ENCODE measurements around the gene ATP11C. TPM values are rescaled to one million over a fixed set of nuclear protein-coding genes. Genes with fewer than 3 reads are reported as not detected.

The ATP11C gene
- polyA plus RNA-seq, 3 donors, result 1.6 to 6.7 (median 2.5) TPM

DNA sequence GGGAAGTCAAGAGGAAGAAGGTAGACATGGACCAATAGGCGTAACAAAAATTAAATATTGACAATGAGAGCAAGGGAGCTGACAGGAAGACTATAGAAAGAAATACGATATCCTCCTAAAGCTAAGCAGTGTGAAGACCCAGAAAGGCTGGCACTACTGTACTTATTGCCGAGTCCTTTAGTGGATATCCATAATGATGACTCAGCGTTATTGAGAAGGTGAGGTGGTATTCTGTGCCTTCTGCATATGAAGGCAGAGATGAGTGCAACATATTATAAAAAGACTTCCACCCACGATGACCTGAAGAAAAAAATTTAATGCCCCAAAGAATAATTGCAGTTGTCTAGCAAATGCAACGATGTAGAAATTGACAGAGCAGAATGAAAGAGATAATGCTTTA lies 211.9 kb downstream of the ATP11C start:
- H3K9ac ChIP-seq (ENCODE audit: insufficient read depth, low read length, poor library complexity, severe bottlenecking), result no peak overlapping the region
- H4K20me1 ChIP-seq (ENCODE audit: insufficient read depth, low read length), result no peaks in the 10 kb centered on the region
- TF ChIP-seq, protein P1, sequence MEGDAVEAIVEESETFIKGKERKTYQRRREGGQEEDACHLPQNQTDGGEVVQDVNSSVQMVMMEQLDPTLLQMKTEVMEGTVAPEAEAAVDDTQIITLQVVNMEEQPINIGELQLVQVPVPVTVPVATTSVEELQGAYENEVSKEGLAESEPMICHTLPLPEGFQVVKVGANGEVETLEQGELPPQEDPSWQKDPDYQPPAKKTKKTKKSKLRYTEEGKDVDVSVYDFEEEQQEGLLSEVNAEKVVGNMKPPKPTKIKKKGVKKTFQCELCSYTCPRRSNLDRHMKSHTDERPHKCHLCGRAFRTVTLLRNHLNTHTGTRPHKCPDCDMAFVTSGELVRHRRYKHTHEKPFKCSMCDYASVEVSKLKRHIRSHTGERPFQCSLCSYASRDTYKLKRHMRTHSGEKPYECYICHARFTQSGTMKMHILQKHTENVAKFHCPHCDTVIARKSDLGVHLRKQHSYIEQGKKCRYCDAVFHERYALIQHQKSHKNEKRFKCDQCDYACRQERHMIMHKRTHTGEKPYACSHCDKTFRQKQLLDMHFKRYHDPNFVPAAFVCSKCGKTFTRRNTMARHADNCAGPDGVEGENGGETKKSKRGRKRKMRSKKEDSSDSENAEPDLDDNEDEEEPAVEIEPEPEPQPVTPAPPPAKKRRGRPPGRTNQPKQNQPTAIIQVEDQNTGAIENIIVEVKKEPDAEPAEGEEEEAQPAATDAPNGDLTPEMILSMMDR (IDR thresholded peaks at IDR 0.05), result no peak
- H3K27me3 ChIP-seq (ENCODE audit: control insufficient read depth in 2 of 2, insufficient read depth in 2 of 2, low read length in 2 of 2), result no peaks in the 10 kb centered on the region
- Mint-ChIP-seq H3K27ac (peak overlapping the region in 1 of 7 donors; percentile 11), H3K4me1 (peaks cover 4% of the 10 kb centered on the region), H3K36me3 (peaks cover 0 to 9% of the 10 kb centered on the region in 2 donors), H3K4me3 (no peak overlapping the region), H3K27me3 (ENCODE audit: low read depth in 3 of 3) (peaks cover 0 to 2% (median 0%) of the 10 kb centered on the region in 3 donors), H3K9me3 (peaks cover 0 to 2% (median 0%) of the 10 kb centered on the region in 7 donors)
- no peak overlapping the region for H2AFZ ChIP-seq (ENCODE audit: insufficient read depth, low read depth, low read length, poor library complexity, severe bottlenecking)
- H3K27ac ChIP-seq (ENCODE audit: low read depth in 1 of 2, low read length in 2 of 2), result no peak overlapping the region
- no peaks in the 10 kb centered on the region for H3K36me3 ChIP-seq (replicated peaks in 1 of 2; ENCODE audit: control insufficient read depth in 1 of 2, insufficient read depth in 2 of 2, low read length in 2 of 2)
- H3K9me3 ChIP-seq (replicated peaks in 1 of 2; ENCODE audit: control insufficient read depth in 1 of 2, insufficient read depth in 1 of 2, low read length in 2 of 2), result no peaks in the 10 kb centered on the region
- intact Hi-C loops (cut with micrococcal nuclease), result no loop called here
- no CpG with 5 or more reads among the region's 6 CpGs for WGBS (ENCODE audit: insufficient coverage)
- H3K79me2 ChIP-seq (ENCODE audit: insufficient read depth, low read length), result no peaks in the 10 kb centered on the region
- DNase-seq, result no peak
- H3K4me3 ChIP-seq (replicated peaks in 1 of 3; ENCODE audit: low read depth in 2 of 3, low read length in 3 of 3), result no peak overlapping the region
- H3K4me1 ChIP-seq (ENCODE audit: control insufficient read depth in 1 of 2, insufficient read depth in 2 of 2, low read length in 2 of 2), result no peaks in the 10 kb centered on the region
- H3K4me2 ChIP-seq (replicated peaks; ENCODE audit: extremely low read depth, low read length, poor library complexity, severe bottlenecking), result no peak overlapping the region

DNA sequence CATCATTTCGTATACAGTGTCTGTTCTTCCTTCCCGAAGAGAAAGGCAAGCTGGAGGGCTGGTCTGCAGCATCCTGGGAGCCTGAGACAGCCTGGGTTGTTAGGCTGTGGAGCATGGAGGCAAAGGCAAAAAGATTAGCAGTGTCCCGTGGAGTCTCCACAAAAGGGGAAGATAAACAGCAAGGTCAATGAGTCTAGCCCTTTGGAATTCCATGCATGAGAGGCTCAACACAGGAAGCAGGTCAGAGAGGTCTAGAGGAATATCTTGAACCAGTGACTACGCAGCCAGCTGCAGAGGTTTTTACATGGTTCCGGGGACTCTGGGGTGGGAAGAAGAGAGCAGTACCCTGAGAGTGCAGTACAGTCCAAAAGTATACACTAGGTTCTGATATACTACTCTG lies 212.7 kb downstream of the ATP11C start:
- H3K9ac ChIP-seq (ENCODE audit: insufficient read depth, low read length, poor library complexity, severe bottlenecking), result no peak overlapping the region
- H3K9me3 Mint-ChIP-seq, result peaks cover 0 to 2% (median 0%) of the 10 kb centered on the region in 7 donors
- no peak overlapping the region for H3K4me3 Mint-ChIP-seq
- H3K36me3 ChIP-seq (replicated peaks in 1 of 2; ENCODE audit: control insufficient read depth in 1 of 2, insufficient read depth in 2 of 2, low read length in 2 of 2), result no peaks in the 10 kb centered on the region
- H3K79me2 ChIP-seq (ENCODE audit: insufficient read depth, low read length), result no peaks in the 10 kb centered on the region
- no peak overlapping the region for H3K4me3 ChIP-seq (replicated peaks in 1 of 3; ENCODE audit: low read depth in 2 of 3, low read length in 3 of 3)
- H3K9me3 ChIP-seq (replicated peaks in 1 of 2; ENCODE audit: control insufficient read depth in 1 of 2, insufficient read depth in 1 of 2, low read length in 2 of 2), result no peaks in the 10 kb centered on the region
- no peak overlapping the region for H2AFZ ChIP-seq (ENCODE audit: insufficient read depth, low read depth, low read length, poor library complexity, severe bottlenecking)
- no peak for DNase-seq
- peaks cover 0 to 5% of the 10 kb centered on the region in 2 donors for H3K36me3 Mint-ChIP-seq
- intact Hi-C loops (cut with micrococcal nuclease), result no loop called here
- peaks cover 0 to 2% (median 0%) of the 10 kb centered on the region in 3 donors for H3K27me3 Mint-ChIP-seq (ENCODE audit: low read depth in 3 of 3)
- no peak overlapping the region for H3K27ac Mint-ChIP-seq
- no peaks in the 10 kb centered on the region for H3K4me1 ChIP-seq (ENCODE audit: control insufficient read depth in 1 of 2, insufficient read depth in 2 of 2, low read length in 2 of 2)
- H3K4me2 ChIP-seq (replicated peaks; ENCODE audit: extremely low read depth, low read length, poor library complexity, severe bottlenecking), result no peak overlapping the region
- no CpG with 5 or more reads among the region's 5 CpGs for WGBS (ENCODE audit: insufficient coverage)
- H3K4me1 Mint-ChIP-seq, result peaks cover 4% of the 10 kb centered on the region
- H4K20me1 ChIP-seq (ENCODE audit: insufficient read depth, low read length), result no peaks in the 10 kb centered on the region
- no peaks in the 10 kb centered on the region for H3K27me3 ChIP-seq (ENCODE audit: control insufficient read depth in 2 of 2, insufficient read depth in 2 of 2, low read length in 2 of 2)
- H3K27ac ChIP-seq (ENCODE audit: low read depth in 1 of 2, low read length in 2 of 2), result no peak overlapping the region
- TF ChIP-seq, protein P1 (IDR thresholded peaks at IDR 0.05), result no peak
